BE2C (cell line): ENCODE data around the gene MESD.

Experiments used
- DNase-seq: peaks from one replicate; pipeline ENCODE4 v3.0.0-alpha.2; 2020
- H3K27me3 ChIP-seq: fragments of 250-450 bp; sonication (Bioruptor Pico); 2 replicates; pipeline ENCODE4 v1.5.1; 2020; ENCODE audit warnings: mild to moderate bottlenecking
- H3K36me3 ChIP-seq: fragments of 250-450 bp; sonication (Bioruptor Pico); 2 replicates; pipeline ENCODE4 v1.5.1; 2020; ENCODE audit warnings: mild to moderate bottlenecking
- H3K4me1 ChIP-seq: fragments of 250-450 bp; sonication (Bioruptor Pico); 2 replicates; pipeline ENCODE4 v1.5.1; 2020
- H3K4me3 ChIP-seq: 2 replicates; pipeline ENCODE4 v1.5.1; 2011; ENCODE audit warnings: low read depth, low read length
- H3K9me3 ChIP-seq: fragments of 250-450 bp; sonication (Bioruptor Pico); 2 replicates; pipeline ENCODE4 v1.5.1; 2020
- CTCF ChIP-seq: IDR thresholded peaks from 2 replicates; pipeline ENCODE4 v1.5.1; 2012; ENCODE audit warnings: mild to moderate bottlenecking, low read depth, low read length

Gene MESD

DNA sequence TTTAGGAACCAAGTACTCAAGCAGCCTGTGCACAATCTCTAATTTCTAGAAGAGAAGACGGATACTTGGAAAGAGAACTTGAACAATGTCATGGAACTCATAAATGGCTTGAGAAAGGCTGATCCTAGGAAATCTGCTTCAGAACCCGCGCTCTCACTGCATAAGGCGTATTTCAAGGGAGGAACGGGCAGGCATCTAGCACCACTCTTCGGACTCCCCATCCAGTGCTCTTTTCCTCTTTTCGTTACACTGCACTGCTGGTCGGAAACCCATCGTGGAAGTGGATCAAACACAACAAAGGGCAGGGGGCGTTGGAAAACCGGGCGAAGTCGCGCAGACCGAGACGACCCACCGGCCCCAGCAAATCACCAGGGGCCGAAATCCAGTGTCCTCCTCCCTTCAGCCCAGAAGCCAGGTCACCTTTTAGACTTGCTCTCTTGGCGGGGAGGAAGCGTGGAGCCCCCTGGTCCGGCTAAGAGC, 10.6 kb upstream of the MESD start:
- no peaks in the 10 kb centered on the region for H3K27me3 ChIP-seq
- H3K36me3 ChIP-seq: peaks cover 5% of the 10 kb centered on the region
- H3K4me3 ChIP-seq: peak overlapping the region; percentile 83
- H3K4me1 ChIP-seq: no peaks in the 10 kb centered on the region
- no peak for DNase-seq
- TF ChIP-seq CTCF: 0 out of 2 replicates have a peak, but pooled peaks have one; percentile 1
- H3K9me3 ChIP-seq: no peaks in the 10 kb centered on the region

- Histone ChIP-seq H3K4me3 (peak overlapping the region; percentile 83), H3K27me3 (no peaks in the 10 kb centered on the region), H3K36me3 (peaks cover 5% of the 10 kb centered on the region), H3K4me1 (no peaks in the 10 kb centered on the region), H3K9me3 (no peaks in the 10 kb centered on the region)
- TF ChIP-seq CTCF: no peak
- no peak for DNase-seq
These were observed 10.0 kb upstream of the MESD start for GRCh38 chr15:80999623-81000036.

DNA sequence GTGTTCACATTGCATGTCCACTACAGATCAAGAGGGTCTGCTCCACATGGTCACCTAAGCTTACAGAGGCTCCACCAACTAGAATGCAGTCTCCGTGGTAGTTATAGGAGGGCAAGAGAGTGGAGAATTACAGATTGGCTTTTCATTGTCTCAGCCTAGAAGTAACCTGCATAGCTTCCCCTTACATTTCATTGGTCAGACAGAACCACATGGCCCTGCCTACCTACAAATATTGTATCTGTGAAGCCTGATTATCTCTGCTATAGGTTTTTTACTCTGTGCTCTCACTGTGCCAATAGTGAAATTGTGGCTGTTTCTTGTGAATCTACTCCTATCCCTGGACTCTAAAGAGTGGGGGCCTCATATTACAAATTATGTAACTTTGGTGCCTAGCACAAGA, 8.6 kb upstream of the MESD start:
- H3K36me3 ChIP-seq: peaks cover 5% of the 10 kb centered on the region
- DNase-seq: no peak
- no peak overlapping the region for H3K4me3 ChIP-seq
- TF ChIP-seq CTCF: no peak
- H3K4me1 ChIP-seq: no peaks in the 10 kb centered on the region
- H3K9me3 ChIP-seq: no peaks in the 10 kb centered on the region
- H3K27me3 ChIP-seq: no peaks in the 10 kb centered on the region

DNA sequence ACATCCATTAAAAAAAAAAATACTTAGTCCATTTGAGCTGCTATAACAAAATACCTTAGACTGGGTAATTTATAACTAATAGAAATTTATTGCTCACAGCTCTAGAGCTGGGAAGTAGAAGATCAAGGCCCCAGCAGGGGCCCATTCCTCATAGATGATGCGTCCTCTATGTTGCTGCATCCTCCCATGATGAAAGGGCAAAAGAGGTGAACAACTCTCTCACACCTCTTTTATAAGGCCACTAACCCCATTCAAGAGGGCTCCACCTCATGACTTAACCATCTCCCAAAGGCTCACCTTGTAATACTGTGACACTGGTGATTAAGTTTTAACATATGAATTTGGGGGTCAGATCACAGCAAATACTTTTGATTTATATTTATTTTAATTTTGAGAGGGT, 8.1 kb upstream of the MESD start:
- no peak for TF ChIP-seq CTCF
- DNase-seq: no peak
- peaks cover 1% of the 10 kb centered on the region for H3K36me3 ChIP-seq

GRCh38 chr15:80996247-80996646, 6.6 kb upstream of the MESD start:
- no peak for DNase-seq
- H3K4me1 ChIP-seq: no peaks in the 10 kb centered on the region
- peak; percentile 69 for TF ChIP-seq CTCF

More for the DNA sequence above, 8.1 kb upstream of the MESD start:
- Histone ChIP-seq H3K27me3 (no peaks in the 10 kb centered on the region), H3K4me1 (no peaks in the 10 kb centered on the region), H3K4me3 (no peak overlapping the region), H3K9me3 (no peaks in the 10 kb centered on the region)

GRCh38 chr15:80992441-80992840, 2.8 kb upstream of the MESD start:
- no peaks in the 10 kb centered on the region for H3K9me3 ChIP-seq
- no peaks in the 10 kb centered on the region for H3K27me3 ChIP-seq
- no peaks in the 10 kb centered on the region for H3K36me3 ChIP-seq
- no peak overlapping the region for H3K4me3 ChIP-seq
- H3K4me1 ChIP-seq: no peaks in the 10 kb centered on the region
- no peak for TF ChIP-seq CTCF
- no peak for DNase-seq

More at GRCh38 chr15:80996247-80996646, 6.6 kb upstream of the MESD start:
- no peaks in the 10 kb centered on the region for H3K36me3 ChIP-seq
- H3K4me3 ChIP-seq: no peak overlapping the region
- H3K9me3 ChIP-seq: no peaks in the 10 kb centered on the region
- no peaks in the 10 kb centered on the region for H3K27me3 ChIP-seq
